ENCODE data around the gene DLGAP3. TPM values are rescaled to one million over a fixed set of nuclear protein-coding genes. Genes with fewer than 3 reads are reported as not detected.

The DLGAP3 gene
- total and polyA plus RNA-seq, 3 experiments from 2014 or later = 0.59 to 0.82 TPM; not detected in 1

DNA sequence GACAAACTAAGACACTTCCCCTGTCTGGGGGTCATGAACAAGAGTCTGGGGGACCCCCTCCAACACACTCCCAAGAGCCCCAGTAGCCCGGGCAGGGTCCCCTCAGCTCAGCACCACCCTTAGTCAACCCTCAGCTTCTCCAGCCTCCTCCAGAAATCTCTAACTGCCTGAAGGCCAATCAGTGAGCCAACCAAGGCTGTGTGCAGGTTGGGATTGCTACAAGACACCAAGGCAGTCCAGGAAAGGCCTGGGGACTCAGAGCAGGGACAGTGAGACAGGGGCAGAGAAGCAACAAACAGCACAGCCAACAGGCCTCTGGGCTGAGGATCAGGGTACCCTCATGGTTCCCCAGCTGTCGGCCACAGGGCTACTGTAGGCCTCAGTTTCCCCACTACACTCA is 83.2 kb downstream of the DLGAP3 start:
- ChIA-PET CTCF (interaction anchor here (1.4 kb wide), 1 partner anchor 14 kb away, joined by 5 read pairs; the partner anchor contains the start of gene SMIM12), POLR2A (interaction anchor here (0.6 kb wide), 1 partner anchor 32 kb away, joined by 4 read pairs; no protein-coding TSS in a partner anchor)
- Mint-ChIP-seq H3K4me1 (peaks cover 11 to 27% (median 22%) of the 10 kb centered on the region in 3 donors), H3K27me3 (no peaks in the 10 kb centered on the region), H3K27ac (peak overlapping the region in 1 of 8 donors; percentile 19), H3K4me3 (no peak overlapping the region), H3K9me3 (no peaks in the 10 kb centered on the region), H3K36me3 (peaks cover 4 to 45% (median 8%) of the 10 kb centered on the region in 3 donors)
- DNase-seq = no peak
- Histone ChIP-seq H3K9me3 (ENCODE audit: low read length) (no peaks in the 10 kb centered on the region), H3K27ac (ENCODE audit: low read depth, low read length) (no peak overlapping the region), H3K4me1 (ENCODE audit: insufficient read depth, low read length) (peaks cover 15% of the 10 kb centered on the region), H3K27me3 (ENCODE audit: insufficient read depth, low read length, poor library complexity, severe bottlenecking) (no peaks in the 10 kb centered on the region), H3K36me3 (ENCODE audit: insufficient read depth, low read length) (peaks cover 6% of the 10 kb centered on the region), H3K4me3 (ENCODE audit: low read length) (no peak overlapping the region)

DNA sequence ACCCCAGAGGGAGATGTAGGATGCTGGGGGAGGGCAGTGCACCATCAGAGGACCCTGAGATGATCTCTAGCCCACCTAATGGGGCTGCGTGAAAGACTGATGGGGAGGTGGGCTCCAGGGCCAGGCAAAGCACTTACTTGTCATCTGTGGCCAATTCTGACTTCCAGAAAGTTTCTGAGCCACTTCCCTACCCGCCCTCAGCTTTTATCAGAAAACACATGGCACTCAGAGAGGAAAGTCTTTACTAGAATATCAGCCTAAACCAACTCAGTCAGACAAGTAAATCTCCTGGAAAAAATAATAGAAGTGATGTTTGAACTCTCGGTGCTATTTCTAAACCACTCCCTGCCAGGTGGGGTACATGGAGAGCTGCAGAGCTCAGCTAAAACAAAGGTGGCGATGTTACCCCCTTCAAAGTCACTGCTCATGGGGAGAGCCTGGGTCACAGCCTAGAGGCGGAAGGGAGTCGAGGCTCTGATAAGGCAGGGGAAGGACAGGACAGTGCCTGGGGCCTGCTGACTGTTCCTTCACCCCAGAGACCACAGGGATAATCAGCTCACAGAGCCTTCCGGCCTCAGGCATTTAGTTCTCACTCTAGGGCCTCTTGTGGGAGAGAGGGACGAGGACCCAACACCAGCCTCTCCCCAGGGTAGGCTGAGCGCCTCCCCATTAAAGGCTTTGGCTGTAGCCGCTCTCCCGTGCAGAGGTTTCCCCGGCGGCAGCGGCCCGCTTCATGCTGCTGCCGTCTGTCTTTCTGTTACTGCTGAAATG is 84.1 kb downstream of the DLGAP3 start:
- Histone ChIP-seq H3K27ac (ENCODE audit: low read depth, low read length) (no peak overlapping the region), H3K9me3 (ENCODE audit: low read length) (no peaks in the 10 kb centered on the region), H3K36me3 (ENCODE audit: insufficient read depth, low read length) (no peaks in the 10 kb centered on the region), H3K4me3 (ENCODE audit: low read length) (no peak overlapping the region), H3K4me1 (ENCODE audit: insufficient read depth, low read length) (peaks cover 15% of the 10 kb centered on the region), H3K27me3 (ENCODE audit: insufficient read depth, low read length, poor library complexity, severe bottlenecking) (no peaks in the 10 kb centered on the region)
- H3K27me3 Mint-ChIP-seq = no peaks in the 10 kb centered on the region
- H3K36me3 Mint-ChIP-seq = peaks cover 4 to 40% (median 8%) of the 10 kb centered on the region in 3 donors
- H3K27ac Mint-ChIP-seq = peak overlapping the region in 1 of 8 donors; percentile 19
- H3K4me3 Mint-ChIP-seq = no peak overlapping the region
- ChIA-PET POLR2A (no interaction called here), CTCF (interaction anchor here (1.4 to 2.6 kb wide), 2 partner anchors 8 to 15 kb away, joined by 5 to 9 read pairs; no protein-coding TSS in a partner anchor)
- no peak for DNase-seq
- peaks cover 11 to 27% (median 16%) of the 10 kb centered on the region in 3 donors for H3K4me1 Mint-ChIP-seq
- no peaks in the 10 kb centered on the region for H3K9me3 Mint-ChIP-seq

DNA sequence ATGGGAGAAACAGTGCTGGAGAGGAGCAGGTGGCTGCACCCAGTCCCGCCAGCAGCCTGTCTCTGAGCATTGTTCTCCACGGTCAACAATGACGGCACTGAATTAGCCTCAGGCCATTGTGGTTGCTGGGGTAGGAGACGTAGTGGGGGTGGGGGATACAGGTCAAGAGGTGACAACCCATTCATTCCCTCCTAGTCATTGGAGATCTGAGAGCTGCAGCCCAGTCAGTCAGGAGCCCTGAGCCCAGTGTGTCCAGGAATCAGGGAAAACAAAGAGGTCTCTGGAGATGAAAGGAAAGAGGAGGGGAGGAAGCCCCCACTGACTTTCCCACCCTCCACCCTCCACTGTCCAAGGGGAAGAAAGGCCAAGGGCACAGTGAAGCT is 85.2 kb downstream of the DLGAP3 start:
- Histone ChIP-seq H3K27me3 (ENCODE audit: insufficient read depth, low read length, poor library complexity, severe bottlenecking) (no peaks in the 10 kb centered on the region), H3K4me3 (ENCODE audit: low read length) (no peak overlapping the region), H3K36me3 (ENCODE audit: insufficient read depth, low read length) (no peaks in the 10 kb centered on the region), H3K27ac (ENCODE audit: low read depth, low read length) (no peak overlapping the region), H3K4me1 (ENCODE audit: insufficient read depth, low read length) (peaks cover 15% of the 10 kb centered on the region), H3K9me3 (ENCODE audit: low read length) (no peaks in the 10 kb centered on the region)
- peaks cover 2 to 36% (median 8%) of the 10 kb centered on the region in 3 donors for H3K36me3 Mint-ChIP-seq
- ChIA-PET CTCF (interaction anchor here (1.4 to 2.6 kb wide), 2 partner anchors 9 to 16 kb away, joined by 5 to 9 read pairs; no protein-coding TSS in a partner anchor), POLR2A (no interaction called here)
- DNase-seq = no peak
- H3K27ac Mint-ChIP-seq = no peak overlapping the region
- peaks cover 8 to 26% (median 15%) of the 10 kb centered on the region in 3 donors for H3K4me1 Mint-ChIP-seq
- no peaks in the 10 kb centered on the region for H3K27me3 Mint-ChIP-seq
- no peaks in the 10 kb centered on the region for H3K9me3 Mint-ChIP-seq
- H3K4me3 Mint-ChIP-seq = no peak overlapping the region

DNA sequence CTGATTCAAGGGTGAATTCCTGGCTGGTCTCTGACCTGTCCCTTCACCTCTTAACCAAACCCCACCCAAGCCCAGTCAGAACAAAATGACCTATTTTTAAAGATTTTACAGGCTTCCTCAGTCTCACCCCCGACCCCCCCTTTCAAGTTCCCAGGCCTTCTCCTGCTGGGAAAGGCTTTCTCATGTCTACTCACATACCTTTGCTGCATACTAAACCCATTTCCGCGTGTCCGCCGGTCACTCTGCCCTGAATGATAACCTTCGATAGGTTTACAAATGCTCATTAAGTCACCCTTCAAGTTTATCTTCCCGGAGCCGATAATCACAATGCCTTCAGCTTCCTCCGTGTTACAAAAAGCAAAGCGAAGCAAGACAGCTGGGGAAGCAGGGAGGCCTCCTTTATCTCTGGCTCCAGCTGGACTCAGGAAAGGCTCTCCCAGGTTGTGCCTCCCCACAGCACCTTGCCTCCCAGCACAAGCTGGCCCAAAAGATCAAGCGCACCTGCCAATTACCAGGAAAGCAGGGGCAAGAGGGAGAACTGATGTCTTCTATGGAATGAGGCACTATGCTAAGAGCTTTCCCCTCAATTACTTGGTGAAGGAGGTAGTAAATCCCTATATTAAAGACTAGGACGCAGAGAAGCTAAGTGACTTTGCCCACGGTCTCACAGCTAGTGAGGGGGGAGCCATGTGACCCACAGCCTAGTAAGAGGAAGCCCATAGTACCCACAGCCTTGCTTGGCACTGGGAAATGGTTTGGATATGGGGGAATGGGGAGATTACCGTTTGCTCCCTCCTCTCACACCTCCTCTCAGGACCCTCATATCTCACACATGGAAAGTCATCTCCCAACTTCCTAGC is 85.8 kb downstream of the DLGAP3 start:
- peaks cover 4 to 23% (median 12%) of the 10 kb centered on the region in 3 donors for H3K4me1 Mint-ChIP-seq
- no peak overlapping the region for H3K4me3 Mint-ChIP-seq
- Histone ChIP-seq H3K4me3 (ENCODE audit: low read length) (no peak overlapping the region), H3K9me3 (ENCODE audit: low read length) (no peaks in the 10 kb centered on the region), H3K36me3 (ENCODE audit: insufficient read depth, low read length) (no peaks in the 10 kb centered on the region), H3K4me1 (ENCODE audit: insufficient read depth, low read length) (peaks cover 15% of the 10 kb centered on the region), H3K27me3 (ENCODE audit: insufficient read depth, low read length, poor library complexity, severe bottlenecking) (no peaks in the 10 kb centered on the region), H3K27ac (ENCODE audit: low read depth, low read length) (no peak overlapping the region)
- DNase-seq = no peak
- H3K9me3 Mint-ChIP-seq = no peaks in the 10 kb centered on the region
- H3K27me3 Mint-ChIP-seq = no peaks in the 10 kb centered on the region
- POLR2A ChIA-PET = no interaction called here
- CTCF ChIA-PET = interaction anchor here (1.4 to 2.6 kb wide), 2 partner anchors 9 to 17 kb away, joined by 5 to 9 read pairs; no protein-coding TSS in a partner anchor
- H3K36me3 Mint-ChIP-seq = peaks cover 0 to 30% (median 5%) of the 10 kb centered on the region in 3 donors
- H3K27ac Mint-ChIP-seq = peak overlapping the region in 3 of 8 donors; percentile 55 to 81 (median 66)

DNA sequence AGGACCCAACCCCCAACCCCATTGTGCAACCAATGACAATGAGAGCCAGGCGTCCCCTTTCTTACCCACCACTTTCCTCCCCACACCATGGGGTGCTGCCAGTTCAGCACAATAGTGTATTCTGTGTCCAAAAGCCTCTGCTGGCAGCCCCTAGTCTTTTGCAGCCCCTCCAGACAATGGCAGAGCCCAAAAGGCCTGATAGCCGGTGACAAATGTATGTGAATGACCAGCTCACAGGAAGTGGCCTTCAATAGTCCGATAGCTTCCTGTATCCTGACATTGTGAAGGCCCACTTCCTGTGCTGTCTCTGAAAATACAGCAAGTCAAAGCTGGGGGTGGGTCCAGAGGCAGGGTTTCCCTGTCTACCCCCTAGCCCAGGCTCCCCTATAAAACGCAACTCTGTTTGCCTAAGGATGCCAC is 86.5 kb downstream of the DLGAP3 start:
- Histone ChIP-seq H3K9me3 (ENCODE audit: low read length) (no peaks in the 10 kb centered on the region), H3K4me3 (ENCODE audit: low read length) (no peak overlapping the region), H3K27ac (ENCODE audit: low read depth, low read length) (no peak overlapping the region), H3K27me3 (ENCODE audit: insufficient read depth, low read length, poor library complexity, severe bottlenecking) (no peaks in the 10 kb centered on the region), H3K4me1 (ENCODE audit: insufficient read depth, low read length) (peaks cover 15% of the 10 kb centered on the region), H3K36me3 (ENCODE audit: insufficient read depth, low read length) (no peaks in the 10 kb centered on the region)
- Mint-ChIP-seq H3K36me3 (peaks cover 0 to 23% (median 4%) of the 10 kb centered on the region in 3 donors), H3K27ac (no peak overlapping the region), H3K4me1 (peaks cover 0 to 23% (median 7%) of the 10 kb centered on the region in 3 donors), H3K4me3 (no peak overlapping the region), H3K9me3 (no peaks in the 10 kb centered on the region), H3K27me3 (no peaks in the 10 kb centered on the region)
- no peak for DNase-seq
- CTCF ChIA-PET = interaction anchor here (2.6 kb wide), 1 partner anchor 10 kb away, joined by 9 read pairs; no protein-coding TSS in a partner anchor
- POLR2A ChIA-PET = no interaction called here

DNA sequence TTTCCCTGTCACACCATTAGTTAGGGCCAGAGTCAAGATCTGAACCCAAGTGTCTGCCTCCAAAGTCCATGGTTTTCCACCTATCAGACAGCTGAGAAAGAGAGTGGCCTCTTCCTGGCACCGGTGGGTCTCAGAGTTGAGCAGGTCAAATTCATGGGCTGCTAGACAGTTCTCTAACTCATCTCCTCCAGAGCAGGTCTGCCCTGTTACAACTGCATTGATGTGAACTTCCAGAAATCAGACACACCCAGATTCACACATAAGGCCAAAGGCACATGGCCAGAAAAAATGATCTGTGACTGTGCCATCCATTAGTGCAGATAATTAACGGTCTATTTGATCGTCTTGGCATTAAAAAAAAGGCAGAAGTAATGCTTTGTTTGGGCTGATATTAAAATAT is 87.4 kb downstream of the DLGAP3 start:
- Histone ChIP-seq H3K9me3 (ENCODE audit: low read length) (no peaks in the 10 kb centered on the region), H3K4me3 (ENCODE audit: low read length) (no peak overlapping the region), H3K36me3 (ENCODE audit: insufficient read depth, low read length) (no peaks in the 10 kb centered on the region), H3K27ac (ENCODE audit: low read depth, low read length) (no peak overlapping the region), H3K4me1 (ENCODE audit: insufficient read depth, low read length) (peaks cover 15% of the 10 kb centered on the region), H3K27me3 (ENCODE audit: insufficient read depth, low read length, poor library complexity, severe bottlenecking) (no peaks in the 10 kb centered on the region)
- peaks cover 0 to 23% (median 7%) of the 10 kb centered on the region in 3 donors for H3K4me1 Mint-ChIP-seq
- POLR2A ChIA-PET = no interaction called here
- H3K27me3 Mint-ChIP-seq = no peaks in the 10 kb centered on the region
- no peak overlapping the region for H3K27ac Mint-ChIP-seq
- peaks cover 0 to 17% (median 4%) of the 10 kb centered on the region in 3 donors for H3K36me3 Mint-ChIP-seq
- peak overlapping the region in 1 of 7 donors; percentile 16 for H3K4me3 Mint-ChIP-seq
- CTCF ChIA-PET = interaction anchor here (1.2 kb wide), 1 partner anchor 11 kb away, joined by 7 read pairs; no protein-coding TSS in a partner anchor
- H3K9me3 Mint-ChIP-seq = no peaks in the 10 kb centered on the region
- DNase-seq = no peak

DNA sequence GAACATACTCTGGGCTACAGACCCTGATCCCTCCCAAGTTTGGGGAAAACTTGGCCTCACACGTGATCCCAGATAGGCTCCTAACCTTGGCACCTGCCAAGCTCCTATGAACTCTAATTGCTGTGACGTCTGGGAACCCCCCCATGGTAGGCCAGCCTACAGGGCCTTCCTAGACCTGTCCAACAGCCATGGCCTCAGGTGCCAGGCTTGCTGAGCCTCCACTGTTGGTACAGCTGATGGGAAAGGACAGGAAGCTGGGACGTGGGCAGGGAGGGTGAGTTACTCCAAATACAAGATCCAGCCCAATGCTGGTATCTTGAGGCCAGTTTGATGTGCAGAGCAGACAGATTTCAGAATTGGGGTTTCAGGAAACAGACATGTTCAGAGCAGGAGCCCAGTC is 89.0 kb downstream of the DLGAP3 start:
- Mint-ChIP-seq H3K27me3 (peaks cover 0 to 2% of the 10 kb centered on the region in 2 donors), H3K4me3 (no peak overlapping the region), H3K9me3 (no peaks in the 10 kb centered on the region), H3K36me3 (peaks cover 0 to 13% (median 5%) of the 10 kb centered on the region in 3 donors), H3K4me1 (peaks cover 0 to 18% (median 8%) of the 10 kb centered on the region in 3 donors), H3K27ac (peak overlapping the region in 1 of 8 donors; percentile 84)
- ChIA-PET CTCF (no interaction called here), POLR2A (no interaction called here)
- Histone ChIP-seq H3K4me3 (ENCODE audit: low read length) (no peak overlapping the region), H3K9me3 (ENCODE audit: low read length) (no peaks in the 10 kb centered on the region), H3K36me3 (ENCODE audit: insufficient read depth, low read length) (no peaks in the 10 kb centered on the region), H3K4me1 (ENCODE audit: insufficient read depth, low read length) (peaks cover 15% of the 10 kb centered on the region), H3K27me3 (ENCODE audit: insufficient read depth, low read length, poor library complexity, severe bottlenecking) (no peaks in the 10 kb centered on the region), H3K27ac (ENCODE audit: low read depth, low read length) (no peak overlapping the region)
- no peak for DNase-seq
